DND-41 (cell line): ENCODE data around the gene TARS2.

Experiments
- EZH2 ChIP-seq: IDR thresholded peaks from 3 replicates; pipeline ENCODE4 v1.6.1; 2012; ENCODE audit warnings: borderline replicate concordance, low read depth, mild to moderate bottlenecking, moderate library complexity, low read length, inconsistent platforms; ENCODE audit not compliant: severe bottlenecking
- TF ChIP-seq, protein P1 (sequence below): IDR thresholded peaks from 2 replicates; pipeline ENCODE4 v1.5.1; 2012; ENCODE audit warnings: borderline replicate concordance, low read length, moderate library complexity, mild to moderate bottlenecking; ENCODE audit not compliant: poor library complexity, severe bottlenecking; ENCODE audit errors: extremely low read depth

DNA sequence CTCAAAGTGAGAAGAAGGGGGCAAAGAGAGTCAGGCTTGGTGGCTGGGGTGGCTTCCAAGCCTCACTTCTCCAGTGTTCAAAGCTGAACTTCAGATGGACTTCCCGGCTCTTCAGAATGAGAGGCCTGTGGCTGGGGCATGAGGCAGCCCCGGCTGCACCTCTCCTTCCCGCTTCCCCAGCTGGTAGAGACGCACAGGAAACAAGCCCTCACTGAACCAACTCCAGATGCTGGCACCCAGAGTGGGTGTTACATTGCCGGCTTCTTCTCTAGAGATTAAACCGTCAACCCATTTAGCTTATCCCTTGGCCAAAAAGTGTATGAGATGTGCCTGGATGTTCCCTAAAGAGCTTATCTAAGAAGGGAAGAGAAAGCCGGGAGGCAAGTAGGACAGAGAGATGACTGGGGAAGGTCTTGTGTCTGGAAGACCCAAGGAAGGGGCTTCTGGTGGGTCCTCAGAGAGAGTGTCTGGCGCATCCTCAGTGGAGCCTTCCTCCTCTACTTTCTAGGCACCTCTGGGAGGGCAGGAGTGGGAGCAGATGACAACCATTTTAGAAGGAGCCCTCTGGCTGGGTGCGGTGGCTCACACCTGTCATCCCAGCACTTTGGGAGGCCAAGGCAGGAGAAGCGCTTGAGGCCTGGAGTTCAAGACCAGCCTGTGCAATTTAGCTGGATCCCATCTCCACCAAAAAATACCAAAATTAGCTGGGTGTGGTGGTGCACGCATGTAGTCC lies 64.0 kb downstream of the TARS2 start:
- TF ChIP-seq, protein P1, sequence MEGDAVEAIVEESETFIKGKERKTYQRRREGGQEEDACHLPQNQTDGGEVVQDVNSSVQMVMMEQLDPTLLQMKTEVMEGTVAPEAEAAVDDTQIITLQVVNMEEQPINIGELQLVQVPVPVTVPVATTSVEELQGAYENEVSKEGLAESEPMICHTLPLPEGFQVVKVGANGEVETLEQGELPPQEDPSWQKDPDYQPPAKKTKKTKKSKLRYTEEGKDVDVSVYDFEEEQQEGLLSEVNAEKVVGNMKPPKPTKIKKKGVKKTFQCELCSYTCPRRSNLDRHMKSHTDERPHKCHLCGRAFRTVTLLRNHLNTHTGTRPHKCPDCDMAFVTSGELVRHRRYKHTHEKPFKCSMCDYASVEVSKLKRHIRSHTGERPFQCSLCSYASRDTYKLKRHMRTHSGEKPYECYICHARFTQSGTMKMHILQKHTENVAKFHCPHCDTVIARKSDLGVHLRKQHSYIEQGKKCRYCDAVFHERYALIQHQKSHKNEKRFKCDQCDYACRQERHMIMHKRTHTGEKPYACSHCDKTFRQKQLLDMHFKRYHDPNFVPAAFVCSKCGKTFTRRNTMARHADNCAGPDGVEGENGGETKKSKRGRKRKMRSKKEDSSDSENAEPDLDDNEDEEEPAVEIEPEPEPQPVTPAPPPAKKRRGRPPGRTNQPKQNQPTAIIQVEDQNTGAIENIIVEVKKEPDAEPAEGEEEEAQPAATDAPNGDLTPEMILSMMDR, result no peak
- no peak for TF ChIP-seq EZH2
